Ishikawa (cell line): ENCODE data around the gene RAB40C.

Experiments used
- CEBPB ChIP-seq: IDR thresholded peaks from 2 replicates; pipeline ENCODE4 v1.6.1; 2012
- CREB1 ChIP-seq: IDR thresholded peaks from 2 replicates; pipeline ENCODE4 v1.6.1; 2012; ENCODE audit warnings: low read depth
- EGR1 ChIP-seq: IDR thresholded peaks from 2 replicates; pipeline ENCODE4 v1.6.1; 2012
- EP300 ChIP-seq: IDR thresholded peaks from 2 replicates; pipeline ENCODE4 v1.6.1; 2012; ENCODE audit warnings: borderline replicate concordance
- FOXM1 ChIP-seq: IDR thresholded peaks from 2 replicates; pipeline ENCODE4 v1.6.1; 2012; ENCODE audit warnings: low read depth, borderline replicate concordance
- NFIC ChIP-seq: IDR thresholded peaks from 2 replicates; pipeline ENCODE4 v1.6.1; 2012
- RAD21 ChIP-seq: IDR thresholded peaks from 2 replicates; pipeline ENCODE4 v1.6.1; 2012; ENCODE audit warnings: low read depth
- TAF1 ChIP-seq: IDR thresholded peaks from 2 replicates; pipeline ENCODE4 v1.6.1; 2012; ENCODE audit warnings: low read depth, mild to moderate bottlenecking
- TCF12 ChIP-seq: IDR thresholded peaks from 2 replicates; pipeline ENCODE4 v1.6.1; 2012; ENCODE audit warnings: low read depth
- TEAD4 ChIP-seq: IDR thresholded peaks from 2 replicates; pipeline ENCODE4 v1.6.1; 2012
- YY1 ChIP-seq: IDR thresholded peaks from 2 replicates; pipeline ENCODE4 v1.6.1; 2012; ENCODE audit warnings: low read depth
- ZBTB7A ChIP-seq: IDR thresholded peaks from 2 replicates; pipeline ENCODE4 v1.6.1; 2012; ENCODE audit warnings: low read depth
- TF ChIP-seq, protein P1 (sequence below): IDR thresholded peaks from 2 replicates; pipeline ENCODE4 v1.6.1; 2012; ENCODE audit warnings: low read depth, mild to moderate bottlenecking
- TF ChIP-seq, protein P2 (sequence below): IDR thresholded peaks from 2 replicates; pipeline ENCODE4 v1.6.1; 2012
- TF ChIP-seq, protein P3 (sequence below): IDR thresholded peaks from 2 replicates; pipeline ENCODE4 v1.6.1; 2012

The RAB40C gene

DNA sequence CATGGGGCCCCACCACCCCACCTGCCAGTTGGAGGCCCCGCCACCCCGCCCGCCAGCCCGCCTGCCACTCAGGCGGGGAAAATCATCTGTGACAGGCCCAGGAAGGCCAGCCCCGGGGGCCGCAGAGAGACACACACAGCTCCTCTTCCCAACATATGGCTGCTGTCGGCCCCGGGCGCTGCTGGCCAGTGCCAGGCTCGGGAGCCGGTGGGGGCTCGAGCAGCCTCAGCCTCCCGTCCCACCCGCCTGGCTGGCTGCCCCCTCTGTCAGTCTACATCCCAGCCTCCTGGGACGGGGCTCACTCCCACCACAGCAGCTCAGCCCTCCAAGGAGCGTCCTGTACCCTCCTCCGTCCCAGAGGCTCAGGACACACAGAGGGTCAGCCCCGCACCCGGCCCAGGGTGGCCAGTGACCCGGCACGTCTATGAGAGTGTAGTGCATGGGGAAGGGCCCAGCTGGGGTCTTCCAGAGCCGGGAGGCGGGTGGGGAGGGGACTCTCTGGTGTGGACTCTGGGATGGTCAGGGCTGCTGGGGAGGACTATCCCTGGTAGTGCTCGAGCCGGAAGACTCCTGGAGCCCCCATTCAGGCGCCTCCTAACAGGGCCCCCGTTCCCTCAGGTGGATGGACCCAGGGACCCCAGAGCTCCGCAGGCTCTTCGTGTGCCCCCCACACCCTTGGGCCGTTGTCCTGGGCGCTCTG, 33.2 kb upstream of the RAB40C start:
- no peak for TF ChIP-seq FOXM1
- TF ChIP-seq TCF12: no peak
- TF ChIP-seq, protein P1, sequence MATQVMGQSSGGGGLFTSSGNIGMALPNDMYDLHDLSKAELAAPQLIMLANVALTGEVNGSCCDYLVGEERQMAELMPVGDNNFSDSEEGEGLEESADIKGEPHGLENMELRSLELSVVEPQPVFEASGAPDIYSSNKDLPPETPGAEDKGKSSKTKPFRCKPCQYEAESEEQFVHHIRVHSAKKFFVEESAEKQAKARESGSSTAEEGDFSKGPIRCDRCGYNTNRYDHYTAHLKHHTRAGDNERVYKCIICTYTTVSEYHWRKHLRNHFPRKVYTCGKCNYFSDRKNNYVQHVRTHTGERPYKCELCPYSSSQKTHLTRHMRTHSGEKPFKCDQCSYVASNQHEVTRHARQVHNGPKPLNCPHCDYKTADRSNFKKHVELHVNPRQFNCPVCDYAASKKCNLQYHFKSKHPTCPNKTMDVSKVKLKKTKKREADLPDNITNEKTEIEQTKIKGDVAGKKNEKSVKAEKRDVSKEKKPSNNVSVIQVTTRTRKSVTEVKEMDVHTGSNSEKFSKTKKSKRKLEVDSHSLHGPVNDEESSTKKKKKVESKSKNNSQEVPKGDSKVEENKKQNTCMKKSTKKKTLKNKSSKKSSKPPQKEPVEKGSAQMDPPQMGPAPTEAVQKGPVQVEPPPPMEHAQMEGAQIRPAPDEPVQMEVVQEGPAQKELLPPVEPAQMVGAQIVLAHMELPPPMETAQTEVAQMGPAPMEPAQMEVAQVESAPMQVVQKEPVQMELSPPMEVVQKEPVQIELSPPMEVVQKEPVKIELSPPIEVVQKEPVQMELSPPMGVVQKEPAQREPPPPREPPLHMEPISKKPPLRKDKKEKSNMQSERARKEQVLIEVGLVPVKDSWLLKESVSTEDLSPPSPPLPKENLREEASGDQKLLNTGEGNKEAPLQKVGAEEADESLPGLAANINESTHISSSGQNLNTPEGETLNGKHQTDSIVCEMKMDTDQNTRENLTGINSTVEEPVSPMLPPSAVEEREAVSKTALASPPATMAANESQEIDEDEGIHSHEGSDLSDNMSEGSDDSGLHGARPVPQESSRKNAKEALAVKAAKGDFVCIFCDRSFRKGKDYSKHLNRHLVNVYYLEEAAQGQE: no peak
- no peak for TF ChIP-seq CREB1
- no peak for TF ChIP-seq EGR1
- no peak for TF ChIP-seq NFIC
- TF ChIP-seq, protein P2, sequence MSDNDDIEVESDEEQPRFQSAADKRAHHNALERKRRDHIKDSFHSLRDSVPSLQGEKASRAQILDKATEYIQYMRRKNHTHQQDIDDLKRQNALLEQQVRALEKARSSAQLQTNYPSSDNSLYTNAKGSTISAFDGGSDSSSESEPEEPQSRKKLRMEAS: no peak
- TF ChIP-seq TAF1: no peak
- no peak for TF ChIP-seq RAD21
- TF ChIP-seq ZBTB7A: no peak
- TF ChIP-seq, protein P3, sequence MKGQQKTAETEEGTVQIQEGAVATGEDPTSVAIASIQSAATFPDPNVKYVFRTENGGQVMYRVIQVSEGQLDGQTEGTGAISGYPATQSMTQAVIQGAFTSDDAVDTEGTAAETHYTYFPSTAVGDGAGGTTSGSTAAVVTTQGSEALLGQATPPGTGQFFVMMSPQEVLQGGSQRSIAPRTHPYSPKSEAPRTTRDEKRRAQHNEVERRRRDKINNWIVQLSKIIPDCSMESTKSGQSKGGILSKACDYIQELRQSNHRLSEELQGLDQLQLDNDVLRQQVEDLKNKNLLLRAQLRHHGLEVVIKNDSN: no peak
- no peak for TF ChIP-seq YY1
- TF ChIP-seq CEBPB: no peak
- TF ChIP-seq TEAD4: no peak
- no peak for TF ChIP-seq EP300

DNA sequence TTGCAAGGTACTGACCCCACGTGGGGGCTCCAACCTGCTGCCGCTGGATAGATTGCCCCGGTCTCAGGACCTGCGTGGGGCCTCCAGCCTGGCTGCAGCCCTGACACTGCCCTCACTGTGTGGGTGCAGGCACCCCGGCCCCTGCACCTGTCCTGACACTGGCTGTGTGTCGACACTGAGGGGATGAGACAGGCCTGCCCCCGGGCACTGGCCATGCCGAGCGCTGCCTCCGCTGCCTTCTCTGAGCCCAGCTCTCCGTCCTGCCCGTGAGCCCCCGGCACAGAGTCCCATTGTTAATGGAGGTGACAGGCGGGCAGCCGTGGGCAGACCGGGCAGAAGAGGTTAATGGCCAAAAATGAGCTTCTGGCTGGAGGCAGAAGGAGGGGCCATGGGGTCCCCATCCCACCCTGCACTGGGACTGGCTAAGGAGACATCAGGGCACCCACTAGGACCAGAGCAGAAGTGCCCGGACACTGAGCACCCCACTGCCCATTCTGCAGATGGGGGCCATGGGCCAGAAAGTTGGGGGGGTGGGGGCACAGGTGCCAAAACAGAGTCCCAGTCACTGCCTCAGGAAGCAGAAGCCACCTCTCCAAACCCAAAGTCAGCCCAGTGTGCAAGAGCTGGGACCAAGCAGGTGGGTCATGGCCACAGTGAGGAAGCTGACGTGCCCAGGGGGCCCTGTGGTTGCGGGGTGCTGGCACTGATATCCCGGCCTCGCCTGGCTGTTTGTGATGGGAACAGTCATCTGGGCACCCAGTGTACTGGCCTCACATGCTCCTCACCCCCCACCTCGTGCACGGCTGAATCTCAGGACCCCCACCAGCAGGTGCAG, 32.2 kb upstream of the RAB40C start:
- TF ChIP-seq CREB1: no peak
- TF ChIP-seq YY1: no peak
- TF ChIP-seq, protein P3: no peak
- TF ChIP-seq CEBPB: no peak
- TF ChIP-seq, protein P1: no peak
- no peak for TF ChIP-seq NFIC
- TF ChIP-seq EP300: no peak
- TF ChIP-seq ZBTB7A: no peak
- no peak for TF ChIP-seq RAD21
- no peak for TF ChIP-seq TAF1

DNA sequence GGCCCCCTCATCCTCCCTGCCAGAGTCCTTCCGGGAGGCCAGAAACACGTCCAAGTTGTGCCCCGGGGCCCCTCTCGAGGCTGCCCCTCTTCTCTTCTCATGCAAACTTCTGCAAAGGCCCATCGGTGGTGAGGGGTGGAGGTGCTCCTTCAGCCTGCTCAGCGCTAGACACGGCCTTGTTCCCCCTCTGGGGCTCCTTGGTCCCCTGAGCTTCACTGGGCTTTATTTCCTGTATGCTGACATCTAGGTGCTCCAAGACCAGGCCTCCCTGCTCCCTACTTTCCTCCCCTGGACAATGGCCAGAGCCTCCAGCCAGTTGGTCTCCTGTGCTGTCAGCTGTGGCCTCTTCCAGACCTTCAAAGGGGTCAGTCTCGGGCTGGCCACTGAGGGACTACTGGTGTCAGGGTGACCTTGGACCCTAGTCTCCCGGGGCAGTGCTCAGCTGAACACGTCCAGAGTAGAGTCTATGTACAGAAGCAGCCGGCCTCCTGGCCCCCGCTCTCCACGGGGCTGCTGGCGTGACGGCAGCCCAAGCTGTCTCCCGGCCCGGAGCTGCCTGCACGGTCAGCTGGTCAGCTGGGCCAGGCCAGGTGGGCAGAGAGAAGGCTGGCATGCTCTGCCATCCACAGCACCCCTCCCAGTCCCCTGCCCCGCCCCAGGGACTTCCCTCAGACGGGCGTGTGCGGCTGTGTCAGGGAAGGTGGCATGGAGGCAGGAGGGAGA, 31.4 kb upstream of the RAB40C start:
- no peak for TF ChIP-seq FOXM1
- TF ChIP-seq, protein P3: 0 out of 2 replicates have a peak, but pooled peaks have one; percentile 23

DNA sequence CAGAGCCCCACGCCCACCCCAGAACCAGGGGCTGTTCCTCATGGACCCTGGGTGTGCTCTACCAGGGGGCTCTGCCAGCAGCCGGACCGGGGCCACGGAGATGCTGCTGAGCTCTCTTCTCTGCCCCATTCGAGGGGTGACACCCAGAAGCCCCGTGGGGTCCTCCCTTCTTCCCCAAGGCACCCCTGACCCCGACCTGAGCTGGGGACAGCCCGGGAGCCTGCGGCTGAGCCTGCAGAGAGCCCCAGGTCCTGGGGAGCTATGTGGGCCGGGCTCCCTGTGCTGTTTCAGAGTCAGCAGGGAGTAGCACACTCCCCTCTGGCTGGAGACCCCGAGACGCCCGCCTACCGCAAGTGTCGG, 30.9 kb upstream of the RAB40C start:
- no peak for TF ChIP-seq TEAD4
- no peak for TF ChIP-seq CREB1
- TF ChIP-seq, protein P2: no peak
- no peak for TF ChIP-seq YY1
- TF ChIP-seq FOXM1: no peak
- no peak for TF ChIP-seq TAF1
- TF ChIP-seq, protein P3: no peak
- TF ChIP-seq CEBPB: no peak
- no peak for TF ChIP-seq EP300
- TF ChIP-seq EGR1: no peak
- TF ChIP-seq, protein P1: no peak
- no peak for TF ChIP-seq RAD21
- no peak for TF ChIP-seq NFIC
- no peak for TF ChIP-seq TCF12
- TF ChIP-seq ZBTB7A: no peak
